NCI-H2029 treated with DMSO at 0.1 percent for 48 hours (cell line): Measurements from ENCODE around the gene HDAC4.
A peak's percentile ranks its signal among the peaks of the same experiment; 100 is the strongest.

Source experiments
- DNase-seq: peaks from one replicate; lab custom pipeline; 2025; lab: John Stamatoyannopoulos, UW

The HDAC4 gene

DNA sequence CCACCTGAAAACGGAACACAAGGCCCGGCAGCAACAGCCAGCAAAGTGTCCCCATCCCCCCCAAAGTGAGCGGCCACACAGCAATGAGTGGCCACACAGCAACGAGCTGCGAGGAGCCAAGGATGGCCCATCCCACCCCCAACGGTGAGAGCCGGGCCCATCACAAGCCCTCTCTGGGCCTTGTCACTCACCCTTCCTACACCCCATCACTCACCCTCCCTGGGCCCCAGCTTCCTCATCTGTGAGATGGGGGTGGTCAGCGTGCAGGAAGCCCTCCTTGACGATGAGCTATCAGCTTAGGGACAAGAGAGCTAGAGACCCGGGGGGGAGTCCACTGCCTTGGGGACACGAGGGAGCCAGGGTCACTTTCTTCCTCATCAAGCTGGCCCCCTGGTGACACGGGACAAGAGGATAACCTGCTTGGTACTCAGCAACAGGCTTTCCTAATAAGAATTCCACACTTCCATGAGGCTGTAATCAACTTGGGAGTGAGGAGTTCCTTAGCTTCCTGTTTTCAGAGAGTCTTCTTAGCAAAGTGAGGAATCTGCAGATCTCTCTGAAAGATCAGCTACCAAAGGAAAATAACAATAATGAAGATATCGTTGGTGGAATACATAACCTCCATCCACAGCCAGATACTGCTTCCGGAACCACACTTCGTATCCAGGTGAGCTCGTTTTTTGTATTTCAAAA, 92.8 kb downstream of the HDAC4 start:
- no peak for DNase-seq

DNA sequence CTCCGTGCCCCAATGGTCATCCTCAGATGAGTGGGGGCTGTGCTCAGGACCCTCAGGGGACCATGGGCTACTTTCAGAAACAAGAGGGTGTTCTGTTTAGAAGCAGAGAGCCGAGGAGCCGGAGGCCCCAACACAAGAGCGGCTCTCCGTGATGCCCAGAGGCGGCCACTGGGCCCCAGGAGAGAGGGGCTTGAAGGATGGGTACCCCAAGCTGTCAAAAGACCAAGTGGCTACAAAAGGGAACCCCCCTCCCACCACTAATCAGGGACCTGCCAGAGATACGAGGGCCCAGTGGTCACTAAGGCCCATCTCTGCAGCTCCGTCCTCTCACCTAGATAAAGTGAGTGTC, 93.6 kb downstream of the HDAC4 start:
- DNase-seq, result no peak

- no peak for DNase-seq
Measured at GRCh38 chr2:239306274-239307220, 94.3 kb downstream of the HDAC4 start.

- DNase-seq, result no peak
Measured at GRCh38 chr2:239305771-239306170, 95.0 kb downstream of the HDAC4 start.

DNA sequence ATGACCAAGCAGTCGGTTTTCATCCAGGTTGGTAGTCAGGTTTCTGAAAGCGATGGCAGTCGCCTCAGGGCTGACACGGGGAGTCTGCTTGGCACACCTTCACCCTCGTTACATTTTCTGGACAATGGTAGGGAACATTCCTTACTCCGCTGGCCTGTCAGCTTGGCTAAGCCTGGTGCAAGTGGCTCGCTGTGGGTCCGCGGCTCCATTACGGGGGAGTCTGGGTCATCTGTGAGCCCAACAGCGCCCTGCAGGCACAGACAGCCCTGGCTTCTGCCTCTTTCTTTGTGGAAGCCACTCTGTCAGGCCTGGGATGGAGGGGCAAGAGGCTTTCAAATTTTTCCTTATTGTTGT, 95.6 kb downstream of the HDAC4 start:
- no peak for DNase-seq

DNA sequence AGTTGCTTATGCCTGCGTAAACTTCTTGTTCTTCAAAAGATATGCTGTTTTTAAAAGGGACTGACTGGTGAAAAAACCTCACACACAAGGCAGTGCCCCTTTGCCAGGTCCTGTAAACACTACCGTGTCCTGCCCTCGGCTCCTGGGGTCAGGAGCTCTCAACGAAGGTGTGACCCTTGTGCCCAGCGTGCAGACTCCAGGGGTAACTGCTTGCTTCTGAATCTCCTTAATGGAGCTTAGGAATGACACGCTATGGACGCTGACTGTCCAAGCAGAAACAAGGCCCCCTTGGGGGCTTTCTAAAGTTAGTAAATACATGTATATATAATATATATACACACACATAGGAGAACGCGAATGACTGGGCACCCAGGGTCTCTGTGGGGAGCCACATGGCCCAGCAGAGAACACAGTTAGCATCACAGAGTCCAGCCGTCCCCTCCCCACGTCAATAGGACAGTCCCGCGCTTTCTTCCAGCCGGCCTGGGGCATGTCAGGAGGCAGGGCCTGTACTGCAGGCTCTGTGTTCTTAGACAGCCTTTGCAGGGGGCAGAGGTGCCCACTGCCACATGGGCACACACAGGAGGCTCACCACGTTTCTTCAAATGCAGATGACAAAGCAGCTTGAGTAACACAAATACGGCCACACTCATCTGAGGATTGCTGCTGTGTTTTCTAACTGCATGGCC, 96.1 kb downstream of the HDAC4 start:
- no peak for DNase-seq

DNA sequence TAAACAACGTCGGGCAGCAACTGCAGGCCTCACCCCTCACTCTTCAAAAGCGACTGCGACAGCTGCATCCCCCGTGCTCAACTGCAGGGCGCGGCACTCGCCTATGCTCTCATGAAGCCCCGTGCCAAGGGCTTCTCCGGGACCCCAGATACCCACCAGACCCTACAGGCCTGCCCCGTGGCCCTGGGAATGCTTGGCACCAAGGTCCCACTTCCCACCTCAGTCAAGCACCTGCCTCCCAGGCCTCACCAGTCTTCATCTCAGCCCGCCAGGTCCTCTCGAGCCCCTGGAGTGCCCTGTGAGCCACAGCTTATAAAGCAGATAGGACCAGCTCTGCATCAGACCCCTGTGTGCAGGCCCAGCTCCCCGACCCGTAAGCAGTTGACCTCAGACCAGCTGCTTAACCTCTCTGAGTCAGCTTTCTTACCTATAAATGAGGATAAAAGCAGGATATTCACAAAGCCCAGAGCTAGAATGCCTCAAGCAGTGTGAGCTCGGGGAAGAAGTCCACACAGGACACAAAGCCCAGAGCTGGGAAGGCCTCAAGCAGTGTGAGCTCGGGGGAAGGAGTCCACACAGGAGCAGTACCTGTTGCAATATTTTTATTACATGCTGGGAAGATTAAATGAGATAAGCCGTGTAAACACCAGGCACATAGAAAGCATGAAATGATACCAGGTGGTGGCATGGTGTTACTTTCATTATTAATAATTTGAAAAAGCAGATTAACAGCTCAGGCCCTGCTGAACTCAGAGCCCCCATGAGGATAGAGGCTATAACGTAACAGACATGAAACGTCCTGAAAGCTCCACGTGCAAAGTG, 96.9 kb downstream of the HDAC4 start:
- no peak for DNase-seq

- no peak for DNase-seq
Measured at GRCh38 chr2:239302808-239303557, 97.8 kb downstream of the HDAC4 start.

GRCh38 chr2:239302083-239302807, 98.6 kb downstream of the HDAC4 start:
- DNase-seq, result no peak

DNA sequence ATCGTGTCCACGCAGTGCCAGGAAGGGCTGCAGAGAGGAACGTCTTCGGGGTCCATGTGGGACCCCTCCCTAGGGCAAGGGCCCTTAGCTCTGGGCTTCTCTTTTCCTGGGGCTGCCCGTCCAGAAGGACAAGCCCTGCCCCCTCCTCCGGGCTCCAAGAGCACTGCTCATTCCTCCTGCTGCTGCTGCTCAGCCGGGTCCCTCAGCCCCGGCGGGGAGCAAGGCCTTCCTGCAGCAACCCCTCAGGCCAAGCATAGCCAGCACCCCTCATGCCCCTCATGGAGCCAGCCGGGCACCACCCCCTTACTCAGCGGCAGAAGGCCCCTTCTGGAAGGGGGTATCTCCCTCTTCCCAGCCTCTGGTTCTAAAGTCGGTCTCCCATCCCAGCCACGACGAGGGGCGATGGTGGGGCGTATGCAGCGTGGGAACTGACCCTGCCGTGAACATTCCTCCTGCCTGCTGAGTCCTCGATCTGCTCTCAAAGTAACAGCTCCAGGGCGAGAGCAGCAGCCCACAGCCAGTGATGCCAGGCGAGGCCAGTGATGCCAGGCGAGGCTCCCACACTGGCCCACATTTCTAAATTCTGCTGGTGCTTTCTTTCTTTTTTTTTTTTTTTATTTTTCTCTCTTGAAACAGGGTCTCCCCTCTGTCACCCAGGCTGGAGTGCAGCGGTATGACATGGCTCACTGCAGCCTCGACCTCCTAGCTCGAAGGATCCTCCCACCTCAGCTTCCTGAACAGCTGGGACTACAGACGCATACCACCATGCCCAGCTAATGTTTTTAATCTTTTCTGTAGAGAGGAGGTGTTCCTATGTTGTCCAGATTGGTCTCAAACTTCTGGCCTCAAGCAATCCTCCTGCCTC, 99.7 kb downstream of the HDAC4 start:
- DNase-seq, result no peak

DNA sequence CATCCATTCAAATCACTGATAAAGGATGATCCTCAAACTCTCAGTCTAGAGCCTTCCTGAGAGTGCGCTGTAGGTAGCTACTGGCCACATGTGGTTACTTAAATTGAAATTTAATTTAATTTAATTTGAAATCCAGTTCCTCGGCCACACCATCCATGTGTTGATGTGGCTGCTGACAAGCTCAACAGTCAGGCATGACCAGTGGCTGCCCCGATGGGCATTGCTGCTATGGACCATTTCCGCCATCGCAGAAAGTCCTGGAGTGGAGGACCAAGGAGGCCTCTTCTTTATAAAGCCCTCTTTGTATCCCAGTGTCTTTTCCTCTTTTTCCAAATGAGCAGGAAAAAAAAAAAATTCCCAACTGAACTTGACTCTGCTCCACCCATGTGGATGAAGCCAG, 100.6 kb downstream of the HDAC4 start:
- DNase-seq, result no peak

DNA sequence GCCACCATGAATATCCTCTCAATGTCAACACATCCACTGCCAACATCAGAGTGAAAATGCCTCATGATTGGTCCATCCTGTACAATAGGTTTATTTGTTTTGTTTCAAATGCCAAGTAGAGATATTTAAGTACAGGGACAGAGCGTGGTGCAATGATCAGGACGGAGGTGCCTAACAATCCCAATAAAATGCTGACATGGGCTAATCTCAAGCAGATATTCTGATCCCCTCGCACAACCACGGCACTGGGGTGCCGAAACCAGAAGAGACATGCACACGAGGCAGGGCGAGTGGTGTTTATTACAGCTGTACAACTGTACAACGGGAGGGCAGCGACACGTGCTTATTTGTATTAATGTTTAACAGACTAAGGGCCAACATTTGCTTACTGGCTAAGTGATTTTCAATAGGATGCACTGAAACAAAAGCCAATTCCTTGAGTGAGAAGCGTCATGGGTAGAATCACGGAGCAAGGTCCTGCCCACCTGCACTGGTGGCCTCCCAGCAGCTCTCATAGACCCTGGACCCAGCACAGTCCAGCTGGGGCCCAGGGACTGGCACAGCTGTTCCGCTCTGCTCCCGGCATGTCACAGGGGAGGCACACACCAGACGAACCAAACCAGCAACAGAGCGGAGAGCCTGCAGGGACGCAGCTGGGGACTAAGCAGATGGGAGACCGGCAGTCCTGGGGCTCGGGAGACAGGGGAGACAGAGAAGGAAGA, 101.4 kb downstream of the HDAC4 start:
- peak; percentile 89 for DNase-seq

- no peak for DNase-seq
Measured at GRCh38 chr2:239298116-239298804, 102.6 kb downstream of the HDAC4 start.

DNA sequence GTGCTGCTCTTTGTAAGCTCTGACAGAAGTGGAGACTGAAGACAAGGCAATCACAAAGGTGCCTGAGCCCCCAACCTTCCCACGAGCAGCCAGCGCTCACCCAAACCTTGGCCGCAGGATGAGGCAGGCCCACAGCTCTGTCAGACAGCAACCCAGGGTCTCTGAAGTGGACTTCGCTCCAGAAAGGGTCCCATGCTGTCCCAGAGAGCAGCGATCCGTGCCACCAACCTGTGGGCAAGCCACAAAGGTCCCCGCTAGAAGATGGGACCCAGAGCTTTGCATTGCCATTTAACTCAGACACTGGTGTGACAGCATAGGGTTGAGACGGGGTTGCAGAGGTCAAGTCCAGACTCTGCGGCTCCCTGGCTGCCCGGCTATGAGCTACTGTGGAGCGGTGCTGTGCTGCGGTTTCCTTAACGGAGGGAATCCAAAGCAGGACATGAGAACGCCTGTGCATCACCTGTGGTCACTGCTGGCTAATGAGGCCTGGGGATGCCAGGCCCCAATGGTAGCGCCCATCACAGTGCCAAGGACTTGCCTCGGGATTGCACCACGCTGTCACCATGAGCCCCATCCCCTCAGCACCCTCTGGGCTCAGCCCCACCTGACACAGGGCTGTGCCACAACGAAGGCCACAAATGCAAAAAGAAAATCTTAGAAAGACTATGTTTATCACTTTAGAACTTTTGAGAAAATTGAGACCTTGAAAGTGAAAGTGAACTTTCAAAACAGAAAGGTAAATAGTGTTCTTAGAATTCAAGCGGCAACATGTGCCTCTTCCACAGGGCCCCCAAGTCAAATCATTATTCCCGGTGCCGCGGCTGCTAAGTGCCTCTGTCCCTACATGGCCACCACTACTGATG, 103.4 kb downstream of the HDAC4 start:
- no peak for DNase-seq

- DNase-seq, result no peak
Measured at GRCh38 chr2:239296020-239296932, 104.5 kb downstream of the HDAC4 start.

GRCh38 chr2:239295377-239296019, 105.3 kb downstream of the HDAC4 start:
- no peak for DNase-seq
